GM21619 (cell line): ENCODE measurements around the gene HS2ST1.
"Not testable (repeated sequence)": the region's sequence is repeated elsewhere in the genome, so short reads cannot be mapped to it uniquely, and the experiment has no call there.

Source experiments
- ATAC-seq: cut with Tn5 transposase; IDR thresholded peaks from one replicate; pipeline ENCODE4 v1.9.1; 2021; ENCODE audit not compliant: unreplicated experiment

Gene HS2ST1

GRCh38 chr1:86965012-86965826 lies 50.8 kb downstream of the HS2ST1 start:
- ATAC-seq: no peak

GRCh38 chr1:86965827-86966182 lies 51.4 kb downstream of the HS2ST1 start:
- ATAC-seq: peak; percentile 85

GRCh38 chr1:86970938-86971337 lies 56.5 kb downstream of the HS2ST1 start:
- ATAC-seq: no peak

- no peak for ATAC-seq
Measured at GRCh38 chr1:86971778-86972177, 57.3 kb downstream of the HS2ST1 start.

GRCh38 chr1:86972262-86972661 lies 57.8 kb downstream of the HS2ST1 start:
- ATAC-seq: no peak

- no peak for ATAC-seq
Measured at GRCh38 chr1:86975993-86976550, 61.6 kb downstream of the HS2ST1 start.

- ATAC-seq: no peak
Measured at GRCh38 chr1:86976664-86977063, 62.2 kb downstream of the HS2ST1 start.

GRCh38 chr1:86981482-86982213 lies 67.2 kb downstream of the HS2ST1 start:
- no peak for ATAC-seq

GRCh38 chr1:86983677-86984076 lies 69.2 kb downstream of the HS2ST1 start:
- ATAC-seq: not testable (repeated sequence)

- no peak for ATAC-seq
Measured at GRCh38 chr1:86987446-86987845, 73.0 kb downstream of the HS2ST1 start.

- no peak for ATAC-seq
Measured at GRCh38 chr1:86988835-86989234, 74.4 kb downstream of the HS2ST1 start.

GRCh38 chr1:86989690-86990089 lies 75.3 kb downstream of the HS2ST1 start:
- not testable (repeated sequence) for ATAC-seq

GRCh38 chr1:86990826-86991225 lies 76.4 kb downstream of the HS2ST1 start:
- no peak for ATAC-seq

- ATAC-seq: no peak
Measured at GRCh38 chr1:86991549-86992186, 77.2 kb downstream of the HS2ST1 start.

- no peak for ATAC-seq
Measured at GRCh38 chr1:86992861-86993260, 78.4 kb downstream of the HS2ST1 start.

- no peak for ATAC-seq
Measured at GRCh38 chr1:86993269-86993985, 79.0 kb downstream of the HS2ST1 start.

- ATAC-seq: no peak
Measured at GRCh38 chr1:86994061-86994460, 79.6 kb downstream of the HS2ST1 start.

GRCh38 chr1:86997538-86997937 lies 83.1 kb downstream of the HS2ST1 start:
- no peak for ATAC-seq

- no peak for ATAC-seq
Measured at GRCh38 chr1:86998280-86998679, 83.8 kb downstream of the HS2ST1 start.

- no peak for ATAC-seq
Measured at GRCh38 chr1:86998727-86999126, 84.3 kb downstream of the HS2ST1 start.

GRCh38 chr1:87000460-87000859 lies 86.0 kb downstream of the HS2ST1 start:
- ATAC-seq: no peak
